Brain pericyte (primary cell): Measurements from ENCODE around the gene ERC2.

Experiments used
- DNase-seq: peaks from one replicate; pipeline ENCODE4 v3.0.0-alpha.2; 2012; ENCODE audit warnings: low read depth, low spot score

Gene ERC2

GRCh38 chr3:56366641-56367162 lies 101.6 kb downstream of the ERC2 start:
- DNase-seq = no peak

GRCh38 chr3:56365905-56366640 lies 102.2 kb downstream of the ERC2 start:
- DNase-seq = no peak

GRCh38 chr3:56364665-56365064 lies 103.6 kb downstream of the ERC2 start:
- DNase-seq = no peak

DNA sequence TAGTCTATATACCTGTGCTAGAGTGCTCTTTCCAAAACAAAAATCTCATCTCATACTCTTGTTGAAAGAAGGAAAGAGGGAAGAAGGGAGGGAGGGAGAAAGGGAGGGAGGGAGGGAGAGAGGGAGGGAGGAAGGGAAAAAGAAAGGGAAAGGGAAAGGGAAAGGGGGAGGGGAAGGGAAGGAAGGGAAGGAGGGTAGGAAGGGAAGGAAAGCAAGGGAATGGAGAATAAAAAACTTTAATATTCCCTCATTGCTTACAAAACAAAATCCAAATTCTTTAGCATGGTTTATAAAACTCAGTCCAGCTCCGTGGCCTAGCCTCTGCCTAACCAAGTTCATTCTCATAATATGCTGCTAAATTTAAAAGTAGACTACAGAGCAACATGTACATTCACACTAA lies 104.5 kb downstream of the ERC2 start:
- DNase-seq = no peak

GRCh38 chr3:56361731-56362130 lies 106.5 kb downstream of the ERC2 start:
- DNase-seq = no peak

DNA sequence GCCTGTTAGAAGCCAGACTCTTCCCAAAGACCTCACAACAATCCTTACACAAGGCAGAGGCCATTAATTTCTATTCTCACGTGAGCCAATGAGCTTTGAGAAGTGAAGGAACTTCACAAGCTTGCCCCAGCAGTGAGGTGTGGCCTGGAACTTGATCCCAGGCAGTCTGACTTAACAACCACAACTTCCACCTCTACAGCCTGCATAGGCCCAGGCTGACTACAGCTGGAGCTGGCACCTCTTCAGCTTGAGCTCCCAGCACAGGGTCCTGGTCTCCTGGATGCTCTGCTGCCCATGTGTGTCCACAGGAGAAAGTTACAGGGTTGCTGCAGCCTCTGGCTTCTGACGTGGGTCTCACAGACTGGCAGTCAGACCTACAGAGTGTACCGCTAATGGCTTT lies 111.0 kb downstream of the ERC2 start:
- no peak for DNase-seq

DNA sequence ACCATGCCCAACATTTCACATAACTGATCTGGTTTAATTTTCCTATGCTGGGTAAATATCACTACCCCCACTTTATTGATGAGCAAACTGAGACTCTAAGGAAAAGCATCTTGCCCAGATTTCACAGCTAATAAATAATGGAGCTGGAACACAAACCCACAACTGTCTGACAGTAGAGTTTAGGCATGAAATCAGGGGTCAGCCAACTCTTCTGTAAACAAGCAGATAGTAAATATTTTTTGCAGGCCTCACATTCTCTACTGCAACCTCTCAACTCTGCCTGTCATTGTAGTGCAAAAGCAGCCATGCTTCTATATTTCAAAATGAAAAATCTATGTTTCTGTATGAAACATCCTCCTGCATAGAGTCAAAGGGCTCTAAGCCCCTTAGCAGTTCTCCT lies 111.5 kb downstream of the ERC2 start:
- no peak for DNase-seq

DNA sequence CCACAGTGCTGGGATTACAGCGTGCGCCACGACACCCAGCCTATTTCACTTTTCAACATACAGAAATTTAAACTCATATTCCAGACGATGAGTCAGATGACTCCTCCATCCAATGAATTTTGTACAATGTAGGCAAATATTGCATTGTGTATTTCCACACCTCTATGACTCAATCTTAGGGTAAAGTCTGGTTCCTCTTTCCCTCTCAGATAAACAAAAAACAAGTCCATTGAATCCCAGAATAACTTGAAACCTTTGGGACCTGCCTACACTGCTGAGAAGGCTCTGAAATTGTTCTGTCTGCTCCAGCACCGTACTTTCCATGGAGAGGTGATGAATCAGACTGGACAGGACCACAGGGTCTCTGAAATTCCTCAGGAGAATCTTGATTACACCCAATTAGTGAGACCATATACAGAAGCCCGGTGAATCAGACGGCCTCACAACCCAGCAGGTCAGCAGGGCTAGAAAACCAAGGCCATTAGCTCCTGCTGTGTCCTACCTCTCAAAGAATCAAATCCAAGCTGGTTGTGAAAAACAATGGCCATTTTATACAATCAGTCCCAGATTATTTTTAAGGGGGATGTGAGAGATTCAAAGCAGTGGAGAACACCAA lies 112.6 kb downstream of the ERC2 start:
- DNase-seq = no peak

DNA sequence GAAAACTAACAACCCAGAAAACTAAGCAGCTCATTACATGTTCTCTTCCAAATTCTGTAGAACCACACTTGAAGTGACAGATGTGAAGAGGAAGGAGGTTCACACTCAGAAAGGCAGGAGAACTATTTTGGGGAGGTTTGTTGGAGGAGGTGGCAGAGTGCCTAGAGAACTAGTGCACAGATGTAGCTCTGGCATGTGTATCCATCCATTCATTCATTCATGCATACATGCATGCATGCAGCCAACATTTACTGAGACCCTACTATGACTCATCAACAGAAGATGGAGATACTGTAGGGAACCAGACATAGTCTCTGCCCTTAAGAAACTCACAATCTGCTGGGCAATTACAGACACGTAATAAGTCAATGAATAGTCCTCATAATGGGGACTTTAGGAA lies 116.7 kb downstream of the ERC2 start:
- no peak for DNase-seq

DNA sequence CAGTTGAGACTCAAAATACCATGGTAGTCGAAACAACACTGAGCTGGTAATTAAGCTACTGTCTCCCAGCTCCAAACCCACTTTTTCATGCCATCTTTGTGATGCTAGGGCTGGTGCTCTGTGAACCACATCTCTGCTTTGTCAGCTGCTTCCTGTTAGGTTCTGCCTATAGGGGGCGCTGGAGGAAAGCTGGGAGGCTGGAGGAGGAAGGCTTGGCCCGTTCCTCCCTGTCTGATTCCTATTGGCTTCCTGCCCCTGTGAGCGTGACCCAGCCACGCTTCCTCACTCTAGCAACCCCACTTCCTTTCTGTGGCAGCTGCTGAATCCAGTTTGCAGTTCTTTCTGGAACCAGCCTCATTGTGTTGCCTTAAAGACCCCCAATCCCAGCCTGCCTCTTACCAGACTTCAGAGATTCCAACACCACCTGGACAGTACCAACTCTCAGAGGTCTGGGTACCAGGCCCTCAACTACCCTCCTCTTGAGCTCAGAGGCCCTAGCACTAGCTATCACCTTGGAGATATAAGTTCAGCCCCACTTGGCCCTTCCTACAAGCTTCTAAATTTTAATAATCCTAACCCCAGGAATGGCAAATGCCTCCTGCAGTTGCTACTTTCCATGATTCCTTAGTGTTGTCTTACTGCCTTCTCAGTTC lies 120.9 kb downstream of the ERC2 start:
- no peak for DNase-seq

DNA sequence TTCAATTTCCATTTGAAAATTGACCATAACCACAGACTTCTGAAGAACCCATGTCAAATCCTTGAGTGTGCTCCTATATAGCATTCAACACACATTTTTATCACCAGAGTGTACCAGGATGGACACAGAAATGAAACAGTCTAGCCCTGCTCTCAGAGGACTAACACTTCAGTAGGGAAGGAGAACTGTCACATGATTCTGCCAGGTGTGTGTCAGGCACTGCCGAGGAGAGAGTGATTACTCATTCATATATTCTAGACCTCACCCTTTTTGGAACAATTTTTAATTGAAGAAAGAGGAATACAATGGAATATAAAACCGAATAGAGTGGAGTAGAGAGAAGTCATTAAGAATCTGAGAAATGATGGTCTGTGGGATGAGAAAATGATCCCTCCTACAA lies 125.8 kb downstream of the ERC2 start:
- no peak for DNase-seq

GRCh38 chr3:56339671-56340070 lies 128.6 kb downstream of the ERC2 start:
- no peak for DNase-seq

GRCh38 chr3:56339244-56339643 lies 129.0 kb downstream of the ERC2 start:
- no peak for DNase-seq

DNA sequence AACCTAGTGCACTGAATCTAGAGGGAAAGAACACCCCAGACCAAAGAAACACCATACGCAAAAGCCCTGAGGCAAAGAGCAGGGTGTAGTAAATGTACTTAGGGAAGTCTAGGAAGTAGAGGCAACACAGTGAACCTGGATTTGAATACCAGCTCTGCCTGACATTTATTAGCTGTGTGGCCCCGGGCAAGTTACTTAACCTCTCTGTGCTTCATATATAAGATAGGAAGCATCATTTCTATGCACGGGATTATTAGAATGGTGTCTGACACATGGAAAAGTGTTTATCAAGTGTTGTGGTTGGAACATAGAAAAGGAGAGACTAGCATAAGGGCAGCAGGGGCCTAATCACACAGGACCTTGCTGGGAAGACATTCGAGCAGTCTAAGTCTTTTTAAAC lies 132.2 kb downstream of the ERC2 start:
- DNase-seq = no peak

DNA sequence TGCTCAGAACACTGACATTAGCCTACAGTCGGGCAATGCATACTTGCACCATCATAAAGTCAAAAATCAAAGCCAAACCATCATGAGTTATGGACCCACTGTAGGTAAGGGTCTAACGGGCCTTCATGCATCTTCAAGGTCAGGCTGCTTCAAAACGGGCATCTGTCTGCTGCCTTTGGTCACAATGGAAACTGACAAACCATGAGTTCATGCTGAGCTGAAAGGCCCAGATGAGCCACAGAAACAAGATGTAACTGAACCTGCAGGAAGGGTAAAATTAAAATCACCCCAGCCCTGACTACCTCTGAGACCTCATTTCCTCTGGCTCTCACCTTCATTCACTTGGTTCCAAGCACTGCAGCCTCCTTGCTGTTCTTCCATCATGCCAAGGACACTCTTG lies 143.8 kb downstream of the ERC2 start:
- no peak for DNase-seq

- no peak for DNase-seq
Observed at GRCh38 chr3:56323986-56324420, 144.3 kb downstream of the ERC2 start.

- DNase-seq = no peak
Observed at GRCh38 chr3:56322862-56323261, 145.4 kb downstream of the ERC2 start.

DNA sequence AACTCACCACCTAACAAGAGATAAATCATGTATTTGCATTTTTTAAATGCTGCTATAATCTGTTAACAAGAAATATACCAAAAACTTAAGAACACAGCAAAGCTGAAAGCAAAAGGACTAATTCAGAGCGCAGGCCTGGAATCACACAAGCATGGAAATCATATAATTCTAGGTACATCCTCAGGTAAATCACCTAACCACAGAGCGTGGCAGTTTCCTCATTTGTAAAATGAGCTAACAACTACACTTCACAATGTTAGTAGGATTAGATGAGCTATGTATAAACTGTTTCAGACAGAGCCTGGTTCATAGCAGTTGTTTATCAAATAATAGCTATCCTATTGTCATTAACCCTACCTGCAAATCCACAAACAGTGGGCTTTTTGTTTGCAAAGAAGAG lies 146.4 kb downstream of the ERC2 start:
- DNase-seq = no peak

- no peak for DNase-seq
Observed at GRCh38 chr3:56321383-56321782, 146.9 kb downstream of the ERC2 start.

GRCh38 chr3:56320883-56321282 lies 147.4 kb downstream of the ERC2 start:
- no peak for DNase-seq

GRCh38 chr3:56318891-56319290 lies 149.4 kb downstream of the ERC2 start:
- DNase-seq = no peak

DNA sequence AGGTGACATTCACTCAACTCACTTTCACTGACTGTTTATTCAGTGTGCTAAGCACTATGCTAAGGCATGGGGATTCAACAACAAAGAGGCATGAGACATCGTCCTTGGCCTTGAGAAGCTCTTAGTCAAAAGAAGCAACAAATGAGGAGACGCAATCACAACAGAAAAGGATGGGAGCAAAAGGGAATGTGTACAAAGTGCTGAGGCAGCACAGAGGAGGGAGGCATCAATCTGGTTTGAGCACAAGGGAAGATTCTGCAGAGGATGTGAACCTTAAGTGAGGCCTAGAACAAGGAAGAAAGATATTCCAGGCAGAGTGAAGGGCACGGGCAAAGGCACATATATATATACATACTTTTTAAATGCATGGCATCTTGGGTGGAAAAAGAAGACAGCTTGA lies 151.3 kb downstream of the ERC2 start:
- no peak for DNase-seq

- DNase-seq = no peak
Observed at GRCh38 chr3:56314842-56315241, 153.4 kb downstream of the ERC2 start.
